GM21619 (cell line): ENCODE results near the gene MID1.

Experiments
- ATAC-seq: cut with Tn5 transposase; IDR thresholded peaks from one replicate; pipeline ENCODE4 v1.9.1; 2021; ENCODE audit not compliant: unreplicated experiment

Gene MID1

DNA sequence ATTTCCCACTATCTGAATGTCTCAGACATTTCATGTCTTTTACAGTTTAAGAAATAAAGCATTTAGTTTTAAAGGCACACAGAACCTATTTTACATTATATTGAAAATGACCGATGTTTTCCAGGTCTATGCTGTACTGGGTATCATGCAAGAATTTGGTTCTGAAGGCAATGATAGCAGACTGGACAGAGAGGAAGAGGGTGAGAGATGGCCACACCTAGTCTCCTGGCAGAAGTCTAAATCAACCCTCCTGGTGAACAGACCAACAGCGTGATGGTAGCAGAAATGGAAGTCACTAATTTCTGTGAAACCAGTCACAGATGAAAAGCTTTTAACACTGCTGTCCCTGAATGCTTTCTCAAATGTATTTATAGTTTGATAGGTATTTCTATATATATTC, 41.9 kb downstream of the MID1 start:
- no peak for ATAC-seq

DNA sequence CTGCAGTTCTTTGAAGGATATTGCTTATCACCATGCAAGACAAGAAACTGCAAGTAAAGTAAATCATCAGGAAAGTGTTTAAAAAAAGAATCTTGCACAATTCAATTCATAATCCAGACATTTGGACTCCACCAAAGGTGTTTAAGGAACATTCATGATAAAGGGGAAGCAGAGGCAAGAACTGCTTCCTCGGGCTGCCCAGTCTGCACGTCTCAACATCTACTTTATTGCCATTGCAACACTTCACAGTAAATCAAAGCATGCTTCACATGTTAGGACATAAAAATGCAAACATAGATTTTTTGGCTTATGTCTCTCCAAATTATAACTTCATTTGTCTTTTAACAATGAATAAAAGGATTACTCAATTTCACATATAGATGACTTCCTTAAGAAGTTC, 42.5 kb downstream of the MID1 start:
- no peak for ATAC-seq

DNA sequence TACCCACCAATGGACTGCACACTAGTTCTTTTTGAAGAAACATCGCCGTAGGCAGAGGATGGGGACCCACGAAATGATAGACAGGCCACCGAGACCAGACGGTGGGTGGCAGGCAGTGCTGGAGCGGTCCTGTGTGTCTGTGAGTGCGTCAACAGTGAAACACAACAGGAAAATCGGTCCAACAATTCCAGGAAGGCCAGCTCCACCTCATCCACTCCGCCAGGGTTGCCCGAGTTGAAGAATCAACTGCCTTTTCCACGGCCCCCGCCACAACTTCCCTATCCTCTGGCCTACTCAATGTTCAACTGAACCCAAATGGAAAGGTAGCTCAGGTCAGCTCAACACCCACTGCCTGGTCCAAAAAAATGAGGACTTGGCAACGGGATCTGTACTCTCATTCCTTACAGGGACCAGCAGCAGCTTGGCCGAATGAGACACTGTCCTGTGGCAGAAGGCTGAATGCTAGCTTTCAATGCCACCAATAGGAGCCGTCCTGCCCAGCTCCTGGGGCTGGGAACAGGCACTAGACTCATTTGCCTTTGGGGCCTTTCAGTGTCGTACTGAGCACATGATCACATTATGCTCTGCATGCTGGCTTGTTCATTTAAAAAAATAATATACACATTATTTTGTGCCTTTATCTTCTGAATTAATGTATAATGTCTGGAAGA, 43.5 kb downstream of the MID1 start:
- ATAC-seq = no peak

DNA sequence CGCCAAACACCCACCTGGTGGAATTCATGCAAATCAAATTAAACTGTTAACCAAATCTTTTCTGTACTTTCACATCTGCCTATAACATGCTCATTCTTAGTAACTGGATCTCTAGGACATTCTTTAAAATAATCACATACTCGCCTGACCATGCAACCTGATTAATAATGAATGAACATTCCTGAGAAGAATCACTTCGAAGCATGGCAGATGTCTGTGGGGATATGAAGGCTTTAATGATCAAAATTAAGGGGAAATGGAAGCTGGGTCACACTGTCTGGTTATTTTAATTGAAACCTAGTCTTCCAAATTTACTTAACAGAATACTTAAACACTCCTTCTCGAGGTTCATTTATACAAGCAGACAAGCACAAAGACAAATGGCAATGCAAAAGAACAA, 44.2 kb downstream of the MID1 start:
- ATAC-seq = no peak

DNA sequence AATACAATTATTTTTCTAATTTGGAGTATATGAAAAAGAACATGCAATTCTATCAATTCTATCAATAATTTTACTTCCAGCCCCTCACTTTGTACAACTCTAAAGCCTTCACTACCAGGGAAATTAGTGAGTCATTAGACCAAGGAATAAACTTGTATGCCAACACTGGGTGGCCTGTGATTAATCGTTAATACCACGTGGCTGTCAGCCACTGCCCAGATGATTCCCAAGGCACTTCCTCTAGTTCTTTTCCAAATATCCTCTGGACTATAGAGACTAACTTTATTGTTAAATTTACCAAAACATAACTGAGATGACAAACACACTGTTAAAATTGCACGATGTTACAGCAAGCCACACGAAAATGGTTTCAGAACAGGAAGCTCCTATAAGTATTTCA, 45.7 kb downstream of the MID1 start:
- no peak for ATAC-seq

DNA sequence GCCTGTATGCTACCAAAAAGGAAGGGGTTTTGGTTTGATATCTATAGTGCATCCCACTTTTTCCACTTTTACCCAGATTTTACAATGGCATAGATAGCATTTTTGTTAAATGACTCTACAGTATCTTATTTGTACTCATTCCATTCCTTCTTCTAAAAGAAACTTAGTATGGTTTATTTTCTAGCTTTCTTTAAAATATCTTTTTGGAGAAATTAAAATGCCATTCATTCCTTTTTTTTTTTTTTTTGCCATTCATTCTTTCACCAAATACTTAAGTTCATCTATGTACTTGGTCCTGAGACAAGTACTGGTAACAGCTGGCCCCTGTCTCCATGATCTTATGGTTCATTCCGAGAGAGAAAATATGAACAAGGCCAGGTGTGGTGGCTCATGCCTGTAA, 49.1 kb downstream of the MID1 start:
- no peak for ATAC-seq

DNA sequence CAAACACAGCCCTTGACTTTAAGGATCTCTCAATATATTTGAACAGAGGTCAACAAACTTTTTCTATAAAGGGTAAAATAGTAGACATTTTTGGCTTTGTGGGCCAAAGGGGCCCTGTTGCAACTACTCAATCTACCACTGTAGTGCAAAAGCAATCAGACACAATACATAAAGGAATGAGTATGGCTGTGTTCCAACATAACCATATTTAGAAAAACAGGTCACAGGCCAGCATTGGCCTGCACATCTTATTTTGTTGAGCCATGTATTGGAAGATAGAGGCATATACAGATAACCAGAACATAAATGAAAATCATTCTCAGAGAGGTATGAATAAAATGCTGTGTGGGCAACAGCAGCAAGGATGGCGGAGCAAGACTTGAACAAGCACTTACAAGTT, 49.8 kb downstream of the MID1 start:
- no peak for ATAC-seq

DNA sequence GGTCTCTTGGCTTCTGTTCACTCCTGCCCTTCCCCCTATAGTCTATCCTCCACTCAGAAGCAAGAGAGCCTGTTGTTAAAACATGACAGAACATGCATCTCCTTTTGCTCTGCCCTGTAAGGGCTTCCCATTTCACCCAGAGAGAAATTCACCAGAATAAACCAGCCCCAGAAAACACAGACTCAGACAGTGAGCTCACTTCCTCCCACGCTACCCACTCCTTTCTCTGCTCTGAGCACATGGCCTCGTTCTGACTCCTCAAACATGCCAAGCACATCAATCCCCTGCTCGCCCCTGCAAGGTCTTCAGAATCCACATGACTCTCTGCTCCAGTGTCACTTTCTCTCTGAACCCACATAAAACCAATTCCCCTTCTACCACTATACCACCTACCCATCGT, 50.4 kb downstream of the MID1 start:
- ATAC-seq = no peak

DNA sequence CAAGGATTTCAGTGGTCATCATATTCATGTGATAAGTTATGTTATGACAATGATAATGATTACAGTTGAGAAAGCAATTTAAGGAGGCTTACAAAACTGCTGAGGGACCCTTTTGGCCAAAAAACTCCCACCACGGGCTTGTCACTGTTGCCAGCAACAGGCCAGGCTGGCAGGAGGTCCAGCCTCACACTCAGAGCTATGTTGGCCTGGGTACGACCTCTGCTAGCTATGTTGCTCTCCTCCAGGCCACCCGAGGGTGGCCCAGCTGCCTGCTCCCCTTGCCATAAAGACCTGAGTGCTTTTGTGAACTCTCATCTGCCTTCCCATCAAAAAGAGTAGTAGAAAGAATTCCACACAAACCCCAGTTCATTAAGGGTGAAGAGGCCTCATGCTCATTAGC, 52.0 kb downstream of the MID1 start:
- no peak for ATAC-seq

DNA sequence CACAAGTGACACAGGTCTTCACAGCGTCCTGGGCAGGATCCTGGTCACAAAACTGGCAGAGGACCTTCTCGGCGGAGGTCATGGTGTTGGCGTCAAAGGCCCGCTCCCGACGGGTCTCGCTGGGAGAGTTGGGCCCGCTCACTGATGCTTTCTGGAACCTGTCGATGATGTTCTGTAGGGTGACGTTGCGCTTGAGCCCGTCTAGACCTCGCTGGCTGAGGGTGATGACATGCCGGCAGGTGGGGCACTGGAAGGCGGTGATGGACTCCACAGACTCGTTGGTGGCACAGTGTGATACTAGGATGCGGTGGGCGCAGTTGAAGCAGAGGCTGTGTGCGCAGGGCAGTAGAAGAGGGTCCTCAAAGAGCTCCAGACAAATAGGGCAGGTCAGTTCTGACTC, 53.2 kb downstream of the MID1 start:
- no peak for ATAC-seq

DNA sequence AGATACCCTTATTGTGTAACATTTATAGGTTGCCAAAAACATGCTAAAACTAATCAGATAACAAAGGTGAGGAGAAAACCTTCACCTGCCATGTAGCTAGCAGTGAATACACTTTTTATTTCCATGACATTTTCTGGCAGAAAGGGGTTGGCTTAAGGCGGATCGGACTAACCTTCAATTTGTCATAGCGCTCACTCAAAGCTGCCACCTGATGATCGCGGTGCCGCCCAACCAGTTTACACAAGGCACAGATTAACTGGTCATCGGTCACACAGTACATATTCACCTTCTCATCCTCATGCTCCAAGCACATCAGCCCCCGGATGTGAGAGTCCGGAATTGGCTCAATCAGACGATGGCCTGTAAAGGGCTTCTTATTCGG, 53.7 kb downstream of the MID1 start:
- no peak for ATAC-seq

DNA sequence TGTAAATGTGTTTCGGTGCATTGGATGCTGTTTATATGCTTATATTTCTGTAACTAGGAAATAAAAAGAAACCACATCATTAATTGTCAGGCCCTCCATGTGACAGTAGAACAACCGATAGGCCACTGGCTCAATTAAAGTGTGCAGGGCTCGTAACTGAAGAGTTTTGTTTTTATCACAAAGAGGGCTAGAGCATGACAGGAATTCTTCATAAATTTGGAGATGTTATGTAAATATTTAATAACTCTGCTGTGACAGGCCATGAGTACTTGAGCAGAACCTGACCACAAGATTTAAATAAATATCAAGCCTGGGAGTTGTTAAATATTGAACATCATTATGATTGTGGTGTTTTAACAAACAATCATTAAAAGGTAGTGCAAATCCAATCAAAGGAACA, 55.9 kb downstream of the MID1 start:
- ATAC-seq = no peak

DNA sequence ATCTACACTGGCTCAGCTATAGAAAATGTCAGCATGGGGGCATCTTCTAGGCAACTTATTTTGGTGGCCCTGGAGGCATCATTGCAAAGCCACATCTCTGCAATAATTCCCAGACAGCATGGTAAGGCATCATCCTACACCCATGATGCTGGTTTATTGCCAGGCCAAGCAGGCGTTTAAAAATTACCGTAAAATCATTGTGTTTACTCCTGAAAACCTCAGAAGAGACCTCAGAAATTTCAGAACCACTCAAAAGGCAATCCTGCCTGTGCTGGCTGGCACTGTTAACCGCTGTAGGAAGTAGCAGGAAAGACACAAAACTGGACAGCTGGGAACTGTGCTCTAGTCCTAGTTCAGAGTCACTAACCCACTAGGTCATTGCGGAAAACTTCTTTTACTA, 63.2 kb downstream of the MID1 start:
- ATAC-seq = no peak

DNA sequence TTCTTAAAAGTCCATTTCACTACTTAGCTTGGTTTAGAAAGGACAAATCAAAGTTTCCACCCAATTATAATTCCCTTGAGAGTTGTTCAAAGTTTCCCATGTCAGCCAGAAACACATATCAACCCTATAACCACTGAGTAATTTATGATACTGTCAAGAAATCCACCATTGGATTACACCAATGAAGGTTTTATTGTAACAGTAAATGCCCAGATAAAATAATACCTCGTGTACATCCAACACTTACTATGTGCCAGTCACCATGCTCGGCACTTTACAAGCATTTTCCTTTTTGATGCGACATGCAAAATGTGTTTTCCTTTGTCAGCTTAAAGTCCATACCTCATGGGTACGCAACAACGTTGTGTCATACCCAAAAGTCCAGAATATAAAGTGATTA, 64.0 kb downstream of the MID1 start:
- ATAC-seq = no peak

DNA sequence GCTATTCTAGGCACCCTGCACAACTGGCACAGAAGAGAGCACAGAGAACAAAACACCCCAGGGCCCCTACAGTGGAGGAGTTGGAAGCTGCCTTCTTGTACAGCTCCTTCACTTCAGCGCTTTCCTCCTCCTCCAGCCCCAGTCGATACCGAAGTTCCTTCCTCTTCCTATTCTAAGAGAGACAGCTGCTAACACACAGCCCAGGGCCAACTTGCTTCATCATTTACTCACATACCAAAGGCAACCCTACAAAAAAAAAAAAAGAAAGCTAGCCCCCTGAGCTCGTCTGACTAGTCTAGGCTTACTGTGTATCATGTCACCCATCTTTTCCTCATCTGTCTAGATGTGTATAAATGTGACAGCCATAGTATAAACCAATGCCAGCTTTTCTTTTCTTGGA, 64.5 kb downstream of the MID1 start:
- ATAC-seq = no peak

DNA sequence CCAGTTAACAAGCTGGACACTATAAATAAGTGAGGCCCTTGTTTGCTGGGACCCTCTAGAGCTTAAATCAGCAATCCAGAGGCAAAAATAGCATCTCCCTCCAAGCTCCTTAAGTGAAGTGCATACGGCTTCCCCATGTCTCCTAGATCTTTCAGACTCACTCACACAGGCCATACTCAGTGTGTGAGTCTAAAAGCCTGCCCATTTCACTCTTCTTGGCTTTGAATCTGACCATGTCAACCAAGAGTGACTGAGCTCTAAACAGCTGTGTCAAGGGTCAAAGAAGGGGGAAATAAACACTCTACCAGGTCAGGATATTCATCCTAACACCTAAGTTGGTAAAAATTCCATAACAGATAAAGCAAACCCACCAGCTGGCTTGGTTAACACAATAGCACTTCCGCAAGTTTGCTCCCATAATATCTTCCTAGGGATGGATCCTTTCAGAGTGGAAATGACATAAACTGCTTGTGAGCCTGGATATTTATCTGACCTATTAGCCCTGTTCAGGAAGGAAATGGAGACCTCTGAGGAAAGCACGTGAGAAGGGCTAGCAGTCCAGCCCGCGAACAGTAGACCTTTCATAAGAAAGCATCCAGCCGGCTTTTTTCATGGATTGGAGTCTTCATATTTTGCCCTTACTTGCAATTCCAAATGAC, 65.6 kb downstream of the MID1 start:
- ATAC-seq = no peak

DNA sequence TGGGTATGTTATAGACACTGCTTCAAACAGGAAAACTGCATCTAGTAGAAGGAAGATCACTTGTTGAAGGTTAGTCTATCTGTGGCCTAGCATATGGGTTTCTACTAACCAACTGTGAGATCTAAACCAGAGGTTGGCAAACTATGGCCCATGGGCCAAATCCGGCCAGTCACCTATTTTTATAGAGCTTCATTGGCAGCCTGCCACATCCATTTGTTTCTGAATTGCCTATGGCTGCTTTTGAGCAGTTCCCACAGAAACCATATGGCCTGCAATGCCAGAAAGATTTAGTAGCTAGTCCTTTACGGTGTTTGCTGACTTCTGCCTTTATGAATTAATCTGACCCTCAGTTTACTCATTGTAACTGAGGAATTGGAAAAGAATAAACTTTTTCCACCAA, 71.1 kb downstream of the MID1 start:
- no peak for ATAC-seq

DNA sequence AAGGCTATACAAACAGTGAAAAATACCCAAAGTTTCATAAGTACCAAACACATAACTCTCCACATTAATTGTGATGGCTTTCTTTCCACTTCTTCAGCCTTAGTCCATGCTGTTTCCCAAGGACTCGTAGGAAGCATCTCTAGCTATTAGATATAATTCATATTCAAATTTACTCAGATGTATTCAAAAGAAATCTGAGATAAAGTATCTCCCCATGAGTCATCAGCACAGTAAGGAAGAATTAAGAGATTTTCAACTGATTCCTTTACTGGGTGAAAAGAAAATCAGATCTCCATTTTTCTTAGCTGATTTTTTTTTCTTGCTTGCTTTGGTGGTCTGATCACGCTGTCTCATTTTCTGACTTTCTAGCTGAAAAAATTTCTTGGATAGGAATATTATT, 71.7 kb downstream of the MID1 start:
- ATAC-seq = no peak

DNA sequence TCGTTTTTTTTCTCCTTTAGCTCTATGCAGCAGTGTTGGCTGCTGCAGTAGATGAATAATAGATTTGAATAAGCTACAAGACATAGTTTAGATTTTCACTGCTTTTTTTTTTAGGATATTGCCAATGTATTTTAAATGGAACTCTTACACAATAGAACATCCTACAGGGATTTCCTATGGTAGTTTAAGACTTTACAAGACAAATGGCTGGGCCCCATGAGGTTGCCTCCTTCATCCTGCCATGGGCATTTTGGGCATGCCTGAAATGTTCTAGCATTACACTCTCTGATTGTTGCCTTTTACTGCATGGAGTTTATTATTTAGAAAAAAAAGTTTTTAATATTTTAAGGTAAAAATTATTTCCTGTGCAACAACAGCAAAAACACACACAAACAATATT, 74.5 kb downstream of the MID1 start:
- no peak for ATAC-seq

DNA sequence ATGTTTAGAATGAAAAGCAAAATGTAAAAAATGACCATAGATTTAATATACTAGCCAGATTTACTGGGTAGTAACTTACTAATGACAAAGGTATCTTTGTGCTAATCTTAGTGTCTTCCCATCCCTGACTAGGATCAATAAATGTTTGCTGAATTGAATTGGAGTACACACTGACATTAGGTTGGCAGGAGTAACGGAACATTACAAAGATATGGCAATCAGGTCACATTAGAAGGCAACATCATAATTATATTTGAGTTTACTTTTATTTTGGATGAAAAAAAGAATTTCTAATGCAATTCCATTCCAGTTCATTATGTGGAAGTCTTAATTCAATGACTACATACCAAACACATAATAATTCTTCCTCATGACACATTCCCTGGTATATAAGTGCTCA, 77.8 kb downstream of the MID1 start:
- ATAC-seq = no peak

DNA sequence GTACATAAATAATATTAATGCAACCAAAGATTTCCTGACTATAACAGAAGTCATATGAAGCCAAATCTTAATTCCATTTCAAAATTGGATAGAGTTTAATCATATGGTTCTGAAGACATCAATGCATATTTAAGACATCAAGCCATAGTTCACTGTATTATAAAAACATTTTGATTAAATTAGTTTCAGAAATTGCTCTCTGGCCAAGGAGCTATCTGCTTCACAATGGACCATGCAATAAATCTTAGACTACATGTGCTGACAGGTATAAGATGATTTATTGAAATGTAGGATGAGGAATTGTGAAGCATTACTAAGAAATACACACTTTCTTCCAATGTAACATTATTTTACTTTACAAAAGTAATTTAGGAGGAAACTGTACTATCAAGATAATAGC, 81.6 kb downstream of the MID1 start:
- no peak for ATAC-seq

DNA sequence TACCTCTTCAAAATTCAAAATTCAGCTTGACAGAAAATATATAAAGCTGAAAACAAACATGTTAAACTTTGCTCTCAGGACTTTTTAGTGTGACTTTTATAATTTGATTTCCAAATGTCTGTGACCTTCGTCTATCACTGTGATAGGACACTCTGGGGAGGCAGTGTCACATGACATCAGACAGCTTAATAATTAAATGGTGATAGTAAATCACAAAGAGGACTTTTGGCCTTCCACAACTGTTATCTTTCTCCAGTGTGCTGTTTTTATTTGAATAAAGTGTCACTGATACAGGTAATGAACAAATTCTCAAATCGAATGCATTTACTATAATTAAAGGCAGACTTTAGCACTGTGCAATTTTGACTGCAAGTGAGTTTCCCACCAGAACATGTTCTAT, 83.1 kb downstream of the MID1 start:
- ATAC-seq = no peak

DNA sequence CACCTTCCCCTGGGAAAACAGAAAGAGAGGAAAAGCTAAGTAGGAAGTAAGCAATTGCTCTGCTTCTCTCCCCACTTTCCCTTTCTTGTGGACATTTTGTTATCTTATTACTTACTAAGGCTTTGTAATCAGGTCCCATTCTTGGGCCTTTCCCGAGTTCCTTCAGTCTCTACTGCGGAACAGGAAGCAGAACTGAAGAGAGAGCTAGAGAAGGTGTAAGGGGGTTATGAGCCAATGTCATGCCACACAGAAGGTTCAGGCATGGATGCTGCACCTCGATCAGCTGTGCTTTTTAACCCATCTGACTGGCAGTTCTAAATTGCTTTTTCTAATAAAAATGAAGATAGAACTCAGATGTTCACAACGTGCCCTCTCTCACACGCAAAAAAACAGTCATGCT, 83.6 kb downstream of the MID1 start:
- ATAC-seq = no peak
